ENCODE results near the gene ABITRAM.
"Not testable (repeated sequence)": the region's sequence is repeated elsewhere in the genome, so short reads cannot be mapped to it uniquely, and the experiment has no call there.

ABITRAM gene

GRCh38 chr9:108956631-108957026 is 22.4 kb downstream of the ABITRAM start:
- Mint-ChIP-seq H3K4me1 (no peaks in the 10 kb centered on the region), H3K9me3 (no peaks in the 10 kb centered on the region), H3K36me3 (no peaks in the 10 kb centered on the region), H3K4me3 (no peak overlapping the region), H3K27ac (no peak overlapping the region), H3K27me3 (no peaks in the 10 kb centered on the region)

GRCh38 chr9:108960331-108960730 is 26.1 kb downstream of the ABITRAM start:
- Mint-ChIP-seq H3K27ac (no peak overlapping the region), H3K4me3 (no peak overlapping the region), H3K36me3 (no peaks in the 10 kb centered on the region), H3K27me3 (no peaks in the 10 kb centered on the region), H3K9me3 (no peaks in the 10 kb centered on the region), H3K4me1 (no peaks in the 10 kb centered on the region)

- no peak overlapping the region for H3K27ac Mint-ChIP-seq
- H3K4me3 Mint-ChIP-seq: no peak overlapping the region
- H3K9me3 Mint-ChIP-seq: no peaks in the 10 kb centered on the region
- no peaks in the 10 kb centered on the region for H3K36me3 Mint-ChIP-seq
- no peaks in the 10 kb centered on the region for H3K27me3 Mint-ChIP-seq
- H3K4me1 Mint-ChIP-seq: no peaks in the 10 kb centered on the region
Observed at GRCh38 chr9:108961151-108961550, 27.0 kb downstream of the ABITRAM start.

GRCh38 chr9:108963459-108964143 is 29.4 kb downstream of the ABITRAM start:
- Mint-ChIP-seq H3K4me1 (no peaks in the 10 kb centered on the region), H3K36me3 (no peaks in the 10 kb centered on the region), H3K27me3 (no peaks in the 10 kb centered on the region), H3K4me3 (no peak overlapping the region), H3K27ac (no peak overlapping the region), H3K9me3 (no peaks in the 10 kb centered on the region)

- Mint-ChIP-seq H3K27me3 (no peaks in the 10 kb centered on the region), H3K36me3 (peaks cover 3% of the 10 kb centered on the region), H3K9me3 (peaks cover 8% of the 10 kb centered on the region), H3K4me3 (no peak overlapping the region), H3K27ac (no peak overlapping the region), H3K4me1 (no peaks in the 10 kb centered on the region)
Observed at GRCh38 chr9:108967916-108968315, 33.7 kb downstream of the ABITRAM start.

GRCh38 chr9:108971392-108971791 is 37.2 kb downstream of the ABITRAM start:
- not testable (repeated sequence) for H3K27me3 Mint-ChIP-seq, H3K36me3 Mint-ChIP-seq, H3K9me3 Mint-ChIP-seq, H3K4me1 Mint-ChIP-seq, H3K27ac Mint-ChIP-seq, H3K4me3 Mint-ChIP-seq

- Mint-ChIP-seq H3K4me3 (no peak overlapping the region), H3K36me3 (peaks cover 3% of the 10 kb centered on the region), H3K9me3 (peaks cover 8% of the 10 kb centered on the region), H3K4me1 (no peaks in the 10 kb centered on the region), H3K27ac (no peak overlapping the region), H3K27me3 (no peaks in the 10 kb centered on the region)
Observed at GRCh38 chr9:108972186-108972585, 38.0 kb downstream of the ABITRAM start.

GRCh38 chr9:108972626-108973209 is 38.5 kb downstream of the ABITRAM start:
- Mint-ChIP-seq H3K36me3 (peaks cover 3% of the 10 kb centered on the region), H3K9me3 (peaks cover 8% of the 10 kb centered on the region), H3K4me3 (no peak overlapping the region), H3K4me1 (no peaks in the 10 kb centered on the region), H3K27me3 (no peaks in the 10 kb centered on the region), H3K27ac (no peak overlapping the region)

- Mint-ChIP-seq H3K4me1 (no peaks in the 10 kb centered on the region), H3K9me3 (peaks cover 8% of the 10 kb centered on the region), H3K27me3 (no peaks in the 10 kb centered on the region), H3K4me3 (no peak overlapping the region), H3K27ac (no peak overlapping the region), H3K36me3 (peaks cover 3% of the 10 kb centered on the region)
Observed at GRCh38 chr9:108973895-108974294, 39.7 kb downstream of the ABITRAM start.

- no peak overlapping the region for H3K27ac Mint-ChIP-seq
- H3K4me3 Mint-ChIP-seq: no peak overlapping the region
- no peaks in the 10 kb centered on the region for H3K27me3 Mint-ChIP-seq
- H3K4me1 Mint-ChIP-seq: no peaks in the 10 kb centered on the region
- no peaks in the 10 kb centered on the region for H3K9me3 Mint-ChIP-seq
- no peaks in the 10 kb centered on the region for H3K36me3 Mint-ChIP-seq
Observed at GRCh38 chr9:108978205-108978604, 44.0 kb downstream of the ABITRAM start.

- no peak overlapping the region for H3K4me3 Mint-ChIP-seq
- no peaks in the 10 kb centered on the region for H3K4me1 Mint-ChIP-seq
- H3K9me3 Mint-ChIP-seq: no peaks in the 10 kb centered on the region
- H3K27ac Mint-ChIP-seq: no peak overlapping the region
- H3K36me3 Mint-ChIP-seq: no peaks in the 10 kb centered on the region
- H3K27me3 Mint-ChIP-seq: no peaks in the 10 kb centered on the region
Observed at GRCh38 chr9:108980893-108981292, 46.7 kb downstream of the ABITRAM start.

GRCh38 chr9:108983885-108984284 is 49.7 kb downstream of the ABITRAM start:
- H3K9me3 Mint-ChIP-seq: no peaks in the 10 kb centered on the region
- H3K36me3 Mint-ChIP-seq: no peaks in the 10 kb centered on the region
- no peak overlapping the region for H3K4me3 Mint-ChIP-seq
- H3K27me3 Mint-ChIP-seq: no peaks in the 10 kb centered on the region
- no peaks in the 10 kb centered on the region for H3K4me1 Mint-ChIP-seq
- no peak overlapping the region for H3K27ac Mint-ChIP-seq

Data from activated naive CD4-positive, alpha-beta T cell treated with anti-CD3 and anti-CD28 coated beads, Interleukin-2, amount 50 U/mL, for 24 hours (primary cell).